Spleen (tissue), 11 donors: ENCODE measurements around the gene GDPGP1. TPM values are rescaled to one million over a fixed set of nuclear protein-coding genes. Genes with fewer than 3 reads are reported as not detected.

ENCODE experiments used
- DNase-seq: peaks from one replicate; pipeline ENCODE4 v3.0.0-alpha.2; 2020
- H3K27ac ChIP-seq, 8 donors: fragments of 200-600 bp; sonication (generic) in 7 of 8; 1 replicate in 4 of 8; 2 replicates in 4 of 8; pipeline versions ENCODE4 v1.5.0 to v1.8.0; 2016 to 2021; ENCODE audit warnings: inconsistent platforms in 4 of 8, mild to moderate bottlenecking in 4 of 8, moderate library complexity in 1 of 8
- H3K27me3 ChIP-seq, 7 donors: fragments of 200-600 bp; sonication (generic) in 6 of 7; replicated peaks in 1 of 7; 1 replicate in 4 of 7; 2 replicates in 3 of 7; pipeline versions ENCODE4 v1.5.0 to v1.8.0; 2016 to 2021; ENCODE audit warnings: inconsistent platforms in 3 of 7, mild to moderate bottlenecking in 1 of 7
- H3K36me3 ChIP-seq, 6 donors: fragments of 200-600 bp; sonication (generic) in 5 of 6; 1 replicate in 4 of 6; 2 replicates in 2 of 6; pipeline versions ENCODE4 v1.5.0 to v1.8.0; 2016 to 2021; ENCODE audit warnings: inconsistent platforms in 2 of 6
- H3K4me1 ChIP-seq, 6 donors: fragments of 200-600 bp; sonication (generic) in 5 of 6; 1 replicate in 3 of 6; 2 replicates in 3 of 6; pipeline versions ENCODE4 v1.5.0 to v1.8.0; 2016 to 2021; ENCODE audit warnings: inconsistent platforms in 3 of 6
- H3K4me3 ChIP-seq, 8 donors: fragments of 200-600 bp; sonication (generic) in 7 of 8; 1 replicate in 4 of 8; 2 replicates in 4 of 8; pipeline versions ENCODE4 v1.5.0 to v1.8.0; 2016 to 2021; ENCODE audit warnings: inconsistent platforms in 4 of 8, mild to moderate bottlenecking in 4 of 8, moderate library complexity in 2 of 8
- H3K9me3 ChIP-seq, 8 donors: fragments of 200-600 bp; sonication (generic) in 7 of 8; 1 replicate in 4 of 8; 2 replicates in 4 of 8; pipeline versions ENCODE4 v1.5.0 to v1.8.0; 2016 to 2021; ENCODE audit warnings: inconsistent platforms in 4 of 8
- CTCF ChIP-seq, 11 experiments: fragments of 200-600 bp in 7 of 11; fragments of 450-650 bp in 4 of 11; sonication (generic) in 4 of 11; IDR thresholded peaks in 8 of 11; conservative IDR thresholded peaks in 3 of 11; 1 replicate in 7 of 11; 2 replicates in 4 of 11; pipeline versions ENCODE4 v1.4.0 to v1.8.0; 2016 to 2021; ENCODE audit warnings: antibody characterized with exemption in 11 of 11, inconsistent platforms in 4 of 11, mild to moderate bottlenecking in 1 of 11
- POLR2A ChIP-seq, 3 donors: fragments of 450-650 bp; IDR thresholded peaks; one replicate each; pipeline ENCODE4 v1.5.1; 2017; ENCODE audit warnings: antibody characterized with exemption in 3 of 3, mild to moderate bottlenecking in 1 of 3
- POLR2AphosphoS5 ChIP-seq, 3 donors: sonication (generic); formaldehyde crosslinking; IDR thresholded peaks; one replicate each; pipeline ENCODE4 v1.5.1; 2017; ENCODE audit warnings: antibody characterized with exemption in 3 of 3
- WGBS, 5 donors: extraction: QIAGEN DNeasy Blood & Tissue Kit in 3 of 5; methylation state at CpG; one replicate each; pipeline versions ENCODE4 v1.1.5 to v1.1.7; 2013 to 2018; 5-methylcytosine and 5-hydroxymethylcytosine counted together
- intact Hi-C: fragments of 100-400 bp; cut with DNase I; formaldehyde crosslinking; loops from one replicate; pipeline ENCODE4 v1.15.0; 2023; ENCODE audit warnings: low total_unique reads
- polyA plus RNA-seq, 3 donors: library from polyadenylated mRNA; stranded (reverse); fragments of 200-250 nt; gene quantifications; one replicate each; pipeline ENCODE4 v1.2.1, GENCODE V29; 2013
- total RNA-seq, 7 donors: library from RNA; depleted of rRNA in 3 of 7; stranded (reverse); fragments of >200 nt in 3 of 7; fragmentation: NEBNext Ultra II Directional in 4 of 7; extraction: Animal tissue kit (Norgen Biotek cat#: 25700) in 4 of 7; gene quantifications; one replicate each; pipeline versions ENCODE4 v1.1.0 to v1.2.1, GENCODE V29; 2016 to 2021
- donor health status: healthy with polysubstance abuse.
- donor health status: DM: no; HTN: no; CAD: no; lungs with moderate emphysema.
- donor health status: DM: no; HTN: no; CAD: no.
- donor health status: Bipolar disorder and iron deficiency.
- donor health status: healthy.
- donor health status: DM: no; HTN: no; CAD: no.
- donor health status: DM: yes; HTN: yes; CAD: no.

Gene GDPGP1
- total and polyA plus RNA-seq, 10 donors, result 1.9 to 13.4 (median 9.6) TPM

GRCh38 chr15:90212221-90213098 lies 21.5 kb upstream of the GDPGP1 start:
- peaks cover 43 to 100% (median 75%) of the 10 kb centered on the region in 6 donors for H3K4me1 ChIP-seq
- no peak for DNase-seq
- H3K27me3 ChIP-seq, result no peaks in the 10 kb centered on the region
- no peak overlapping the region for H3K4me3 ChIP-seq
- no peaks in the 10 kb centered on the region for H3K9me3 ChIP-seq
- intact Hi-C loops, result no loop called here
- WGBS, 5 donors, result 80 to 85% (median 84%) methylated on average over 30 to 35 of the region's 35 CpGs
- H3K36me3 ChIP-seq, result peaks cover 0 to 69% (median 3%) of the 10 kb centered on the region in 6 donors
- TF ChIP-seq POLR2A (IDR thresholded peaks at IDR 0.05) (no peak), POLR2AphosphoS5 (IDR thresholded peaks at IDR 0.05) (no peak), CTCF (IDR thresholded peaks at IDR 0.05 in 8 of 11, conservative IDR thresholded peaks at IDR 0.05 in 3 of 11) (no peak)
- H3K27ac ChIP-seq, result peak overlapping the region in 7 of 8 donors; percentile 15 to 86 (median 69)

- Histone ChIP-seq H3K4me1 (peaks cover 43 to 100% (median 76%) of the 10 kb centered on the region in 6 donors), H3K27ac (peak overlapping the region in 7 of 8 donors; percentile 52 to 86 (median 69)), H3K4me3 (no peak overlapping the region), H3K9me3 (no peaks in the 10 kb centered on the region), H3K36me3 (peaks cover 0 to 69% (median 10%) of the 10 kb centered on the region in 6 donors), H3K27me3 (no peaks in the 10 kb centered on the region)
- TF ChIP-seq CTCF (IDR thresholded peaks at IDR 0.05 in 8 of 11, conservative IDR thresholded peaks at IDR 0.05 in 3 of 11) (no peak), POLR2AphosphoS5 (IDR thresholded peaks at IDR 0.05) (no peak), POLR2A (IDR thresholded peaks at IDR 0.05) (no peak)
- intact Hi-C loops, result no loop called here
- 68 to 80% (median 77%) methylated on average over 12 of the region's 12 CpGs for WGBS, 5 donors
- DNase-seq, result no peak
These were observed 20.7 kb upstream of the GDPGP1 start for GRCh38 chr15:90213122-90213817.

GRCh38 chr15:90213818-90214204 lies 20.2 kb upstream of the GDPGP1 start:
- WGBS, 5 donors, result 36 to 62% (median 48%) methylated on average over 11 of the region's 11 CpGs
- H3K27me3 ChIP-seq, result no peaks in the 10 kb centered on the region
- no peaks in the 10 kb centered on the region for H3K9me3 ChIP-seq
- intact Hi-C loops, result no loop called here
- peaks cover 0 to 69% (median 11%) of the 10 kb centered on the region in 6 donors for H3K36me3 ChIP-seq
- H3K4me3 ChIP-seq, result no peak overlapping the region
- DNase-seq, result peak; percentile 91
- H3K27ac ChIP-seq, result peak overlapping the region in 7 of 8 donors; percentile 52 to 86 (median 69)
- TF ChIP-seq POLR2A (IDR thresholded peaks at IDR 0.05) (no peak), POLR2AphosphoS5 (IDR thresholded peaks at IDR 0.05) (peak; percentile 54 to 67 (median 56)), CTCF (IDR thresholded peaks at IDR 0.05 in 8 of 11, conservative IDR thresholded peaks at IDR 0.05 in 3 of 11) (no peak)
- H3K4me1 ChIP-seq, result peaks cover 43 to 100% (median 79%) of the 10 kb centered on the region in 6 donors
